Jurkat, Clone E6-1 (cell line): ENCODE data around the gene SLC25A43. TPM values are rescaled to one million over a fixed set of nuclear protein-coding genes. Genes with fewer than 3 reads are reported as not detected.
"Not testable (repeated sequence)": the region's sequence is repeated elsewhere in the genome, so short reads cannot be mapped to it uniquely, and the experiment has no call there.

Experiments used
- DNase-seq: peaks from one replicate; pipeline ENCODE4 v3.0.0-alpha.2; 2011; ENCODE audit warnings: low read depth, low spot score
- H3K4me3 ChIP-seq: 2 replicates; pipeline ENCODE4 v1.5.1; 2011; ENCODE audit warnings: mild to moderate bottlenecking, low read length, control low read depth, moderate library complexity
- polyA plus RNA-seq: library from polyadenylated mRNA; unstranded; fragments of >200 nt; gene quantifications from one replicate; pipeline ENCODE4 v1.2.1, GENCODE V29; 2012; ENCODE audit warnings: missing spikeins; ENCODE audit not compliant: insufficient read length, insufficient read depth

Gene SLC25A43
- 21.4 TPM for polyA plus RNA-seq

- H3K4me3 ChIP-seq, result peak within 1 kb of the TSS; percentile 43
- no peak for DNase-seq
Measured at GRCh38 chrX:119398974-119399771, at the start of gene SLC25A43. SLC25A43 (plus strand) TSS chrX:119399336; CDS start chrX:119399404, 68 bp downstream.

DNA sequence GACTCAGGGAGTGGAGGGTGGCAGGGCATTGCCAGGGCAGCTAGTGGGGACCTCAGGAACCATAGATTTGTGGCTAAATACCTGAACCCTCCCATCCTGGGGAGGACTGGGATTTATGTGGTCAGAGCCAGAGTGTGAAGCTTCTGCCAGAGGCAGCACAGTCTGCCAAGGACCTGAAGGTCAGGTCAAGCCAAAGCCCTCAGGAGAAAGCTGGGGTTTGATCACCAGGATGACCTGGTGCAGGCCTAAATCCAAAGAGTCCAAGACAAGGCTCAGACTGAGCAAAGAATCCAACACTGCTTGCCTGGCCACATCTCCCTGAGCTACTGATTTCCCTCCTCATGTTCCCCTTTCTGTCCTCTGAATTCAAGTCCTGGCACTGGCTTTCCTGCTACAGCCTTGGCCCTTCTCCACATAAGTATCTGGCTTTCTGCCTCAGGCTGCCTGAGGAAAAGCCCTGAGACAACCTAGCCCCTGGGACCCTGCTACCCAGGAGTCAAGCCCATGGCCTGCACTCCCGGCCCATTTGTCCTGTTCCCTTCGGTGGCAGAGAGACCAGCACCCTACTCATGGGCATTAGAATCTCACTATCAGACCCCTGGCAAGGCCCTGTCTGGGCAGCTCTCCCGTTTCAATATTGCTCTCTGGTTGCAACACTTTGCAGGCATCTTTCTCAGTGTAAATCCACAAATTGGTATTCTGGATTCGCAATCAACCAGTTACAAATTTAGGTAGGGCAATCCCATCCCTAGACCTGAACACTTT lies 39.3 kb upstream of the SLC25A43 start:
- H3K4me3 ChIP-seq, result no peak overlapping the region

DNA sequence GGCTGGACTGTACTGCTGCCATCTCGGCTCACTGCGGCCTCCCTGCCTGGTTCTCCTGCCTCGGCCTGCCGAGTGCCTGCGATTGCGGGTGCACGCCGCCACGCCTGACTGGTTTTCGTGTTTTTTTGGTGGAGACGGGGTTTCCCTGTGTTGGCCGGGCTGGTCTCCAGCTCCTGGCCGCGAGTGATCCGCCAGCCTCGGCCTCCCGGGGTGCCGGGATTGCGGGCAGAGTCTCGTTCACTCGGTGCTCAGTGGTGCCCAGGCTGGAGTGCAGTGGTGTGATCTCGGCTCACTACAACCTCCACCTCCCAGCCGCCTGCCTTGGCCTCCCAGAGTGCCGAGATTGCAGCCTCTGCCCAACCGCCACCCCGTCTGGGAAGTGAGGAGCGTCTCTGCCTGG lies 37.7 kb upstream of the SLC25A43 start:
- DNase-seq, H3K4me3 ChIP-seq: not testable (repeated sequence)

More for the DNA sequence above, 39.3 kb upstream of the SLC25A43 start:
- no peak for DNase-seq

- H3K4me3 ChIP-seq, DNase-seq: not testable (repeated sequence)
Measured at GRCh38 chrX:119362074-119362473, 37.1 kb upstream of the SLC25A43 start.

DNA sequence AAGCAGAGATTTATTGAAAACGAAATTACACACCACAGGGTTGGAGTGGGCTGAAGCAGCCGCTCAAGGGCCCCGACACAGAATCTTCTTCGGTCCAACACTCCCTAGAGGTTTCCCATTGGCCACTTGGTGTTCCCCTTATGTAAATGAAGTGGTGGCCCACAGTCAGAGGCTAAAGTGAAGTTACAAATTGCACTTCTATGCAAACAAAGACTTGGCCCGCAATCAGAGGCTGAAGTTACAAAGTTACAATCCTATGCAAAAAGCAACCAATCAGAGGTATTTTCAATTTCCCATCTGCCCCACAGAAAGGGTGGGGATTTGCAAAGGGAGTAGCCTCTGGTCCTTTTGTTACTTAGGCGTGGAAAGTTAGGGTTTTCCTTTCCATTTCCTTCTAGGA lies 35.7 kb upstream of the SLC25A43 start:
- H3K4me3 ChIP-seq, result no peak overlapping the region
- DNase-seq, result no peak

GRCh38 chrX:119371861-119372260 lies 27.3 kb upstream of the SLC25A43 start:
- not testable (repeated sequence) for DNase-seq, H3K4me3 ChIP-seq

DNA sequence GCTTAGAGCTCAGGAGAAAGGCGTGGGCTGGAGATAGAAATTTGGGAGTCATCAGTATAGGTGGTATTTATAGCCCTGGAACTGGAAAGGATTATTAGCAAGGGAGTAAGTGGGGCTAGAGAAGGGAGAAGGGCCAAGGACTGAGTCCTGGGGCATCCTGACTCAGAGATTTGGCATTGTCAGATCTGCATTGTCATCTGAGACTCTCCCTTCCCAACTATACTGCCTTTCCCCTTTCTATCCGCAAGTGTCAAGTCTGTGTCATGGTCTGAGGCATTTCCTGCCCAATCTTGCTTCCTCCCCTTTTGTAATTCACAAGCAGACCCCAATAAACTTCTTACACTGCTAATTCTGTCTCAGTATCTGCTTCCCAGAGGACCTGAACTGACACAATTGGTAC lies 24.4 kb upstream of the SLC25A43 start:
- DNase-seq, result no peak
- H3K4me3 ChIP-seq, result no peak overlapping the region

GRCh38 chrX:119375561-119375960 lies 23.6 kb upstream of the SLC25A43 start:
- no peak overlapping the region for H3K4me3 ChIP-seq
- DNase-seq, result no peak

- DNase-seq, result no peak
- H3K4me3 ChIP-seq, result no peak overlapping the region
Measured at GRCh38 chrX:119376312-119376711, 22.8 kb upstream of the SLC25A43 start.

GRCh38 chrX:119381349-119381944 lies 17.7 kb upstream of the SLC25A43 start:
- DNase-seq, result no peak
- no peak overlapping the region for H3K4me3 ChIP-seq

DNA sequence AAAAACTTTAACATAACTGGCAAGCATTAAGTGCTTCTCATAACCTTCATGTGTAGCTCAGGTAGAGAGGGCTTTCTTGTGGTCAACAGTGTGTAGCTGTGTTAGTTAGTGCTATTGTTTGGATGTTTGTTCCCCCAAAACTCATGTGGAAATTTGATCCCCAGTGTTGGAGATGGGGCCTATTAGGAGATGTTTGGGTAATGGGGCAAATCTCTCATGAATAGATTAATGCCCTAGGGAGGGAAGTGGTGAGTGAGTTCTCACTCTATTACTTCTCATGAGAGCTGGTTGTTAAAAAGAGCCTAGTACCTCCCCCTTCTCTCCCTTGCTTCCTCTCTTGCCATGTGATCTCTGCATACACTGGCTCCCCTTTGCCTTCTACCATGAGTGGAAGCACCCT lies 16.5 kb upstream of the SLC25A43 start:
- no peak overlapping the region for H3K4me3 ChIP-seq
- no peak for DNase-seq

- DNase-seq, result not testable (repeated sequence)
Measured at GRCh38 chrX:119386685-119387084, 12.5 kb upstream of the SLC25A43 start.

GRCh38 chrX:119387426-119387825 lies 11.7 kb upstream of the SLC25A43 start:
- not testable (repeated sequence) for H3K4me3 ChIP-seq, DNase-seq

More at GRCh38 chrX:119386685-119387084, 12.5 kb upstream of the SLC25A43 start:
- H3K4me3 ChIP-seq, result not testable (repeated sequence)

- DNase-seq, result no peak
- no peak overlapping the region for H3K4me3 ChIP-seq
Measured at GRCh38 chrX:119389214-119389613, 9.9 kb upstream of the SLC25A43 start.

- no peak for DNase-seq
- no peak overlapping the region for H3K4me3 ChIP-seq
Measured at GRCh38 chrX:119389871-119390501, 9.2 kb upstream of the SLC25A43 start.

DNA sequence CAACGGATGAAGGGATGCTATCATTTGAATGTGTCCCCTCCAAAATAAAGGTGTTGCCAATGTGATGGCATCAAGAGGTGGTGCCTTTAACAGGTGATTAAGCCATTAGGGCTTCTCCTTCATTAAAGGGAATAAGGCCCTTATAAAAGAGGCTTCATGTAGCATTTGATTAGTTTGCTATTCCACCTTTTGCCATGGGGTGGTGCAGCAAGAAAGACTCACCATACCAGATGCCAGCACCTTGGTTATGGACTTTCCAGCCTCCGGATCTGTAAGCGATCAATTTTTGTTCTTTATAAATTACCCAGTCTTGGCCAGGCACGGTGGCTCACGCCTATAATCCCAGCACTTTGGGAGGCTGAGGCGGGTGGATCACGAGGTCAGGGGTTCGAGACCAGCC lies 7.9 kb upstream of the SLC25A43 start:
- peak; percentile 32 for DNase-seq
- no peak overlapping the region for H3K4me3 ChIP-seq

DNA sequence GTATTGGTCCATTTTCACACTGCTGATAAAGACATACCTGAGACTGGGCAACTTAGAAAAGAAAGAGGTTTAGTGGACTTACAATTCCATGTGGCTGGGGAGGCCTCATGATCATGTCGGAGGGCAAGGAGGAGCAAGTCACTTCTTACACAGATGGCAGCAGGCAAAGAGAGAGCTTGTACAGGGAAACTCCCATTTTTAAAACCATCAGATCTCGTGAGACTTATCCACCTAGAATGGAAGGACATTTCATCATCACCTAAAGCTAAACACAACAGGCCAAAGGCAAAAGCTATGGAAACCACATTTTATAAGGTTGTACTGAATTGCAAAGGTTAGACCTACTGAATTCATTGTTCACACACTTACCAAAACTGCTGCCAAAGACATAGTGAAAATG lies 6.0 kb upstream of the SLC25A43 start:
- no peak for DNase-seq
- H3K4me3 ChIP-seq, result no peak overlapping the region

- H3K4me3 ChIP-seq, result peak overlapping the region; percentile 43
- DNase-seq, result no peak
Measured at GRCh38 chrX:119398587-119398973, 556 bp upstream of the SLC25A43 start.

- DNase-seq, result no peak
- H3K4me3 ChIP-seq, result peak overlapping the region; percentile 43
Measured at GRCh38 chrX:119399772-119400101, 601 bp downstream of the SLC25A43 start.
